Fibroblast of the aortic adventitia (primary cell): ENCODE measurements around the gene NCOA1. TPM values are rescaled to one million over a fixed set of nuclear protein-coding genes. Genes with fewer than 3 reads are reported as not detected.
"Not testable (repeated sequence)": the region's sequence is repeated elsewhere in the genome, so short reads cannot be mapped to it uniquely, and the experiment has no call there.

ENCODE experiments used
- DNase-seq: peaks from one replicate; pipeline ENCODE4 v3.0.0-alpha.2; 2010; ENCODE audit warnings: low read depth
- H3K4me3 ChIP-seq: 2 replicates; pipeline ENCODE4 v1.5.1; 2011; ENCODE audit warnings: low read depth, mild to moderate bottlenecking, control low read depth, low read length, moderate library complexity
- CTCF ChIP-seq: IDR thresholded peaks from 2 replicates; pipeline ENCODE4 v1.5.1; 2011; ENCODE audit warnings: mild to moderate bottlenecking, low read length, control low read depth, inconsistent platforms; ENCODE audit not compliant: insufficient read depth
- total RNA-seq: library from RNA; depleted of rRNA; stranded (reverse); fragments of >200 nt; gene quantifications from 2 replicates; pipeline ENCODE4 v1.2.3, GENCODE V29; 2012; ENCODE audit warnings: low replicate concordance

Gene NCOA1
- total RNA-seq, 1 donor, result 24.0 TPM

- no peak for DNase-seq
- no peak for TF ChIP-seq CTCF
- H3K4me3 ChIP-seq, result no peak overlapping the region
Measured at GRCh38 chr2:24571828-24572442, 80.9 kb downstream of the NCOA1 start.

GRCh38 chr2:24576146-24576545, 85.1 kb downstream of the NCOA1 start:
- no peak for DNase-seq

GRCh38 chr2:24576617-24577016, 85.6 kb downstream of the NCOA1 start:
- no peak for TF ChIP-seq CTCF
- H3K4me3 ChIP-seq, result no peak overlapping the region
- DNase-seq, result no peak

More at GRCh38 chr2:24576146-24576545, 85.1 kb downstream of the NCOA1 start:
- TF ChIP-seq CTCF, result no peak
- no peak overlapping the region for H3K4me3 ChIP-seq

- DNase-seq, result no peak
Measured at GRCh38 chr2:24577481-24577880, 86.4 kb downstream of the NCOA1 start.

GRCh38 chr2:24579053-24579803, 88.2 kb downstream of the NCOA1 start:
- H3K4me3 ChIP-seq, result no peak overlapping the region
- TF ChIP-seq CTCF, result no peak
- no peak for DNase-seq

More at GRCh38 chr2:24577481-24577880, 86.4 kb downstream of the NCOA1 start:
- no peak overlapping the region for H3K4me3 ChIP-seq
- TF ChIP-seq CTCF, result no peak

GRCh38 chr2:24580561-24580960, 89.5 kb downstream of the NCOA1 start:
- no peak overlapping the region for H3K4me3 ChIP-seq
- no peak for TF ChIP-seq CTCF
- DNase-seq, result no peak

GRCh38 chr2:24581971-24582370, 90.9 kb downstream of the NCOA1 start:
- DNase-seq, H3K4me3 ChIP-seq: not testable (repeated sequence)
